K562 (cell line): ENCODE data around the gene IGFBP7. TPM values are rescaled to one million over a fixed set of nuclear protein-coding genes. Genes with fewer than 3 reads are reported as not detected.

Experiments used
- ATAC-seq: fragments of 200-7000 bp; cut with Tn5 transposase; 3 replicates; pipeline ENCODE4 v1.9.1; 2020; ENCODE audit warnings: moderate library complexity
- BruUV-seq: library from RNA; stranded (reverse); fragments of 400-500 nt; replicated peaks from 2 replicates; lab custom pipeline; 2021; lab: Mats Ljungman, UMichigan
- CTCF ChIA-PET: fragments of 300-600 bp; formaldehyde crosslinking; extraction: SDS; loops from one replicate; lab custom pipeline; 2021; ENCODE audit warnings: low intra/inter-chr PET ratio; lab: Yijun Ruan, JAX
- POLR2A ChIA-PET: fragments of 300-600, 350-650 bp; sonication (Branson Sonifier 250); formaldehyde crosslinking; extraction: SDS; loops from one replicate; lab custom pipeline; 2021; ENCODE audit warnings: antibody characterized with exemption, inconsistent platforms; lab: Yijun Ruan, JAX
- DNase-seq, 4 experiments: peaks; one replicate each; pipeline versions ENCODE4 v3.0.0 to v3.0.0-alpha.2; 2011 to 2018; ENCODE audit warnings: low spot score in 3 of 4, mixed read lengths in 3 of 4; ENCODE audit errors: extremely low read depth in 1 of 4
- FAIRE-seq: peaks from 2 replicates; lab custom pipeline; 2011; peaks lifted over from hg19 to GRCh38; lab: Jason Lieb, UNC
- H2AFZ ChIP-seq: 2 replicates; pipeline ENCODE4 v1.6.0; 2011; ENCODE audit warnings: low read depth, low read length, control low read depth, inconsistent platforms
- H3K27ac ChIP-seq: fragments of 200-600 bp; 3 replicates; pipeline ENCODE4 v1.8.0; 2011; ENCODE audit warnings: low read depth, mild to moderate bottlenecking, control low read depth, inconsistent platforms, low read length, moderate library complexity, mixed read lengths; ENCODE audit errors: extremely low read depth
- H3K27me3 ChIP-seq, 2 experiments: fragments of 300-600 bp in 1 of 2; 2 replicates in 1 of 2; 3 replicates in 1 of 2; pipeline versions ENCODE4 v1.6.0 to v1.8.0; 2011; ENCODE audit warnings: inconsistent platforms in 2 of 2, low read length in 2 of 2, mild to moderate bottlenecking in 1 of 2, mixed read lengths in 1 of 2, moderate library complexity in 1 of 2; ENCODE audit not compliant: control insufficient read depth in 2 of 2, insufficient read depth in 2 of 2
- H3K36me3 ChIP-seq: fragments of 300-600 bp; 3 replicates; pipeline ENCODE4 v1.8.0; 2011; ENCODE audit warnings: mild to moderate bottlenecking, low read length, inconsistent platforms; ENCODE audit not compliant: control insufficient read depth, insufficient read depth
- H3K4me1 ChIP-seq, 2 experiments: fragments of 200-600 bp in 1 of 2; replicated peaks in 1 of 2; 2 replicates in 1 of 2; 3 replicates in 1 of 2; pipeline versions ENCODE4 v1.5.1 to v1.8.0; 2011; ENCODE audit warnings: inconsistent platforms in 2 of 2, low read length in 2 of 2, mild to moderate bottlenecking in 1 of 2, mixed read lengths in 1 of 2, moderate library complexity in 1 of 2; ENCODE audit not compliant: control insufficient read depth in 2 of 2, insufficient read depth in 2 of 2
- H3K4me2 ChIP-seq: 2 replicates; pipeline ENCODE4 v1.6.1; 2011; ENCODE audit warnings: low read length, control low read depth, inconsistent platforms, mixed read lengths; ENCODE audit not compliant: insufficient read depth
- H3K4me3 ChIP-seq: fragments of 200-600 bp; sonication (generic), shearing (Covaris generic); 2 replicates; pipeline ENCODE4 v1.5.1; 2016; ENCODE audit warnings: control low read depth, inconsistent platforms
- H3K79me2 ChIP-seq: fragments of 200-600 bp; 3 replicates; pipeline ENCODE4 v1.8.0; 2011; ENCODE audit warnings: low read length, inconsistent platforms; ENCODE audit not compliant: control insufficient read depth, insufficient read depth
- H3K9ac ChIP-seq, 2 experiments: 2 replicates each; pipeline versions ENCODE4 v1.6.0 to v1.6.1; 2011; ENCODE audit warnings: low read depth in 2 of 2, low read length in 2 of 2, control low read depth in 1 of 2, inconsistent platforms in 1 of 2, mild to moderate bottlenecking in 1 of 2, mixed read lengths in 1 of 2; ENCODE audit not compliant: insufficient read depth in 1 of 2
- H3K9me1 ChIP-seq: one replicate; pipeline ENCODE4 v1.6.0; 2011; ENCODE audit warnings: inconsistent platforms, mild to moderate bottlenecking, low read length, moderate library complexity; ENCODE audit not compliant: control insufficient read depth, insufficient read depth
- H3K9me3 ChIP-seq: replicated peaks from 2 replicates; pipeline ENCODE4 v1.5.1; 2011; ENCODE audit warnings: low read depth, low read length, inconsistent platforms; ENCODE audit not compliant: control insufficient read depth, insufficient read depth
- H4K20me1 ChIP-seq: replicated peaks from 2 replicates; pipeline ENCODE4 v1.6.1; 2011; ENCODE audit warnings: low read length, inconsistent platforms, mixed read lengths; ENCODE audit not compliant: control insufficient read depth, insufficient read depth
- ARNT ChIP-seq, 2 experiments: fragments of 450-650 bp; IDR thresholded peaks; 2 replicates each; pipeline ENCODE4 v1.6.1; 2016; ENCODE audit warnings: mild to moderate bottlenecking in 1 of 2
- CBFA2T3 ChIP-seq: fragments of 450-650 bp; IDR thresholded peaks from 2 replicates; pipeline ENCODE4 v1.6.1; 2017
- CCNT2 ChIP-seq: IDR thresholded peaks from 2 replicates; pipeline ENCODE4 v1.6.1; 2011; ENCODE audit warnings: borderline replicate concordance, low read depth, mild to moderate bottlenecking, moderate library complexity, mixed read lengths, low read length; ENCODE audit not compliant: insufficient read length; ENCODE audit errors: extremely low read depth
- DDX20 ChIP-seq: fragments of 450-650 bp; IDR thresholded peaks from 2 replicates; pipeline ENCODE4 v1.6.1; 2016; ENCODE audit warnings: missing genetic modification characterization, low read depth, mild to moderate bottlenecking, missing compliant biosample characterization, moderate library complexity
- GTF2B ChIP-seq: IDR thresholded peaks from 2 replicates; pipeline ENCODE4 v1.6.1; 2011; ENCODE audit not compliant: insufficient read length; ENCODE audit errors: extremely low read depth
- KAT2B ChIP-seq: IDR thresholded peaks from one replicate; pipeline ENCODE4 v1.6.1; 2012; ENCODE audit warnings: low read depth, mild to moderate bottlenecking, control low read depth, inconsistent platforms, low read length, moderate library complexity
- MXD1 ChIP-seq: fragments of 250-450 bp; sonication (Bioruptor Pico); IDR thresholded peaks from 2 replicates; pipeline ENCODE4 v1.8.0; 2021; ENCODE audit warnings: borderline replicate concordance, mild to moderate bottlenecking, moderate library complexity; ENCODE audit not compliant: poor library complexity, severe bottlenecking
- NCOA2 ChIP-seq, 2 experiments: fragments of 450-650 bp; IDR thresholded peaks; 2 replicates each; pipeline ENCODE4 v1.6.1; 2018; ENCODE audit warnings: mild to moderate bottlenecking in 2 of 2, moderate library complexity in 1 of 2; ENCODE audit not compliant: partially characterized antibody in 2 of 2
- NEUROD1 ChIP-seq: fragments of 150-350 bp; IDR thresholded peaks from 2 replicates; pipeline ENCODE4 v1.6.1; 2014; ENCODE audit warnings: borderline replicate concordance, low read length, low read depth; ENCODE audit not compliant: partially characterized antibody
- NR2C2 ChIP-seq, 2 experiments: fragments of 200-800 bp in 1 of 2; sonication (Bioruptor generic) in 1 of 2; sonication (generic) in 1 of 2; formaldehyde crosslinking in 1 of 2; IDR thresholded peaks; 2 replicates each; pipeline versions ENCODE4 v1.6.1 to v1.8.0; 2016 to 2022; ENCODE audit warnings: mild to moderate bottlenecking in 1 of 2, missing compliant biosample characterization in 1 of 2, missing genetic modification characterization in 1 of 2, missing genetic modification reagents in 1 of 2
- RUNX1 ChIP-seq: sonication (generic); IDR thresholded peaks from 2 replicates; pipeline ENCODE4 v1.6.1; 2016; ENCODE audit warnings: antibody characterized with exemption, low read depth
- SOX6 ChIP-seq: fragments of 450-650 bp; IDR thresholded peaks from 2 replicates; pipeline ENCODE4 v1.6.1; 2014; ENCODE audit warnings: mild to moderate bottlenecking
- SRF ChIP-seq, 2 experiments: fragments of 250-450, 450-650 bp in 1 of 2; sonication (Bioruptor Pico) in 1 of 2; sonication (generic) in 1 of 2; formaldehyde crosslinking; IDR thresholded peaks; 2 replicates each; pipeline versions ENCODE4 v1.5.0 to v1.5.1; 2020 to 2022; ENCODE audit warnings: mild to moderate bottlenecking in 1 of 2, missing genetic modification reagents in 1 of 2
- ZBTB12 ChIP-seq: fragments of 250-450 bp; sonication (Bioruptor Pico); IDR thresholded peaks from 2 replicates; pipeline ENCODE4 v1.4.0; 2020
- ZNF785 ChIP-seq: fragments of 250-450 bp; sonication (Bioruptor Pico); IDR thresholded peaks from 2 replicates; pipeline ENCODE4 v1.4.0; 2020; ENCODE audit warnings: mild to moderate bottlenecking
- WGBS: fragments of 100-300 bp; shearing (Covaris generic); methylation state at CpG from one replicate; pipeline ENCODE4 v1.1.6; 2016; ENCODE audit warnings: low coverage, mixed read lengths; ENCODE audit not compliant: insufficient coverage; ENCODE audit errors: missing lambda C conversion rate; 5-methylcytosine and 5-hydroxymethylcytosine counted together
- in situ Hi-C: fragments of 300-500 bp; cut with MboI; formaldehyde crosslinking; loops from 4 replicates; pipeline ENCODE4 v1.15.0; 2018; ENCODE audit warnings: inconsistent platforms, mixed read lengths
- intact Hi-C: fragments of 100-400 bp; cut with micrococcal nuclease; formaldehyde crosslinking; loops from 2 replicates; pipeline ENCODE4 v1.14.2; 2022
- polyA plus RNA-seq, 8 experiments: library from polyadenylated mRNA; depleted of rRNA in 4 of 8; stranded (reverse) in 5 of 8; unstranded in 3 of 8; fragments of >200 nt; fragmentation: Nextera tagmentation in 2 of 8; fragmentation: Illumina TruSeq in 1 of 8; extraction: Ambion mirVana in 2 of 8; extraction: Trizol in 1 of 8; gene quantifications; 2 replicates each; pipeline versions ENCODE4 v1.2.1 to v1.2.3, GENCODE V29; 2011 to 2014; ENCODE audit warnings: inconsistent platforms in 1 of 8, missing spikeins in 1 of 8
- total RNA-seq, 7 experiments: library from RNA; depleted of rRNA in 6 of 7; stranded (reverse); fragments of >200 nt in 6 of 7; fragmentation: Illumina TruSeq in 2 of 7; extraction: Trizol in 2 of 7; gene quantifications; 2 replicates each; pipeline versions ENCODE4 v1.2.1 to v1.2.3, GENCODE V29; 2011 to 2021; ENCODE audit warnings: low replicate concordance in 1 of 7
- TF ChIP-seq, protein P1 (sequence below): fragments of 250-450 bp; sonication (Bioruptor Pico); IDR thresholded peaks from 2 replicates; pipeline ENCODE4 v1.5.0; 2021
- TF ChIP-seq, protein P2 (sequence below): fragments of 250-450 bp; sonication (Bioruptor Pico); IDR thresholded peaks from 2 replicates; pipeline ENCODE4 v1.5.0; 2021

IGFBP7 gene
- total and polyA plus RNA-seq, 9 of the 15 experiments (the other 6 are each of a cell fraction or from before 2014, with no cell fraction given): 0.27 to 0.49 (median 0.29) TPM; not detected in 6

- in situ Hi-C loops (no loop called here), intact Hi-C loops (no loop called here)
- Histone ChIP-seq H3K9me3 (no peaks in the 10 kb centered on the region), H3K4me2 (no peak overlapping the region), H2AFZ (no peak overlapping the region), H3K9me1 (no peaks in the 10 kb centered on the region), H4K20me1 (no peaks in the 10 kb centered on the region), H3K27me3 (peaks cover 0 to 4% of the 10 kb centered on the region in 2 experiments; a peak in 1 of 5 replicates), H3K79me2 (no peaks in the 10 kb centered on the region), H3K9ac (no peak overlapping the region), H3K27ac (no peak overlapping the region), H3K4me3 (no peak overlapping the region), H3K36me3 (no peaks in the 10 kb centered on the region), H3K4me1 (no peaks in the 10 kb centered on the region)
- BruUV-seq: no TSS peak
- no peak for FAIRE-seq
- no peak for ATAC-seq
- no peak for DNase-seq
- CTCF ChIA-PET: no interaction called here
- POLR2A ChIA-PET: interaction anchor here (0.7 kb wide), 1 partner anchor 56 kb away, joined by 3 read pairs; no protein-coding TSS in a partner anchor
- 0% methylated on average over 5 of the region's 5 CpGs for WGBS
- no peak for TF ChIP-seq ARNT (IDR thresholded peaks at IDR 0.05)
- TF ChIP-seq MXD1 (CRISPR knock-in tag): no peak
- TF ChIP-seq, protein P1, sequence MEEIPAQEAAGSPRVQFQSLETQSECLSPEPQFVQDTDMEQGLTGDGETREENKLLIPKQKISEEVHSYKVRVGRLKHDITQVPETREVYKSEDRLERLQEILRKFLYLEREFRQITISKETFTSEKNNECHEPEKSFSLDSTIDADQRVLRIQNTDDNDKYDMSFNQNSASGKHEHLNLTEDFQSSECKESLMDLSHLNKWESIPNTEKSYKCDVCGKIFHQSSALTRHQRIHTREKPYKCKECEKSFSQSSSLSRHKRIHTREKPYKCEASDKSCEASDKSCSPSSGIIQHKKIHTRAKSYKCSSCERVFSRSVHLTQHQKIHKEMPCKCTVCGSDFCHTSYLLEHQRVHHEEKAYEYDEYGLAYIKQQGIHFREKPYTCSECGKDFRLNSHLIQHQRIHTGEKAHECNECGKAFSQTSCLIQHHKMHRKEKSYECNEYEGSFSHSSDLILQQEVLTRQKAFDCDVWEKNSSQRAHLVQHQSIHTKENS (CRISPR knock-in tag): no peak
- no peak for TF ChIP-seq SOX6
- TF ChIP-seq ZBTB12 (CRISPR knock-in tag): no peak
- TF ChIP-seq DDX20 (tag): no peak
- TF ChIP-seq NCOA2 (IDR thresholded peaks at IDR 0.05; ENCODE audit: partially characterized antibody in 2 of 2): no peak
- no peak for TF ChIP-seq GTF2B
- TF ChIP-seq, protein P2, sequence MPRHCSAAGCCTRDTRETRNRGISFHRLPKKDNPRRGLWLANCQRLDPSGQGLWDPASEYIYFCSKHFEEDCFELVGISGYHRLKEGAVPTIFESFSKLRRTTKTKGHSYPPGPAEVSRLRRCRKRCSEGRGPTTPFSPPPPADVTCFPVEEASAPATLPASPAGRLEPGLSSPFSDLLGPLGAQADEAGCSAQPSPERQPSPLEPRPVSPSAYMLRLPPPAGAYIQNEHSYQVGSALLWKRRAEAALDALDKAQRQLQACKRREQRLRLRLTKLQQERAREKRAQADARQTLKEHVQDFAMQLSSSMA (CRISPR knock-in tag): no peak
- TF ChIP-seq ZNF785 (CRISPR knock-in tag): no peak
- TF ChIP-seq CCNT2: no peak
- no peak for TF ChIP-seq NEUROD1
- TF ChIP-seq SRF (CRISPR knock-in tag; IDR thresholded peaks at IDR 0.05): no peak
- no peak for TF ChIP-seq KAT2B
- TF ChIP-seq CBFA2T3: no peak
- no peak for TF ChIP-seq NR2C2 (CRISPR knock-in tag; IDR thresholded peaks at IDR 0.05)
- no peak for TF ChIP-seq NR2C2 (tag; IDR thresholded peaks at IDR 0.05)
- TF ChIP-seq RUNX1: no peak
Measured at GRCh38 chr4:57080781-57081650, 29.2 kb downstream of the IGFBP7 start.
